Loucy (cell line): ENCODE results near the gene CCDC91.
"Not testable (repeated sequence)": the region's sequence is repeated elsewhere in the genome, so short reads cannot be mapped to it uniquely, and the experiment has no call there.

Source experiments
- H2AFZ ChIP-seq: fragments of 200-600 bp; sonication (generic); 2 replicates; pipeline ENCODE4 v1.6.0; 2016; ENCODE audit warnings: antibody characterized with exemption, mild to moderate bottlenecking, low read length, moderate library complexity
- H3F3A ChIP-seq: fragments of 200-600 bp; 2 replicates; pipeline ENCODE4 v1.6.0; 2016; ENCODE audit warnings: antibody characterized with exemption, low read depth, mild to moderate bottlenecking
- H3K27me3 ChIP-seq: fragments of 200-600 bp; sonication (generic); 2 replicates; pipeline ENCODE4 v1.6.1; 2014; ENCODE audit warnings: low read length, mild to moderate bottlenecking; ENCODE audit not compliant: insufficient read depth, poor library complexity, severe bottlenecking
- H3K36me3 ChIP-seq: fragments of 200-600 bp; sonication (generic); 2 replicates; pipeline ENCODE4 v1.6.1; 2016; ENCODE audit warnings: low read length; ENCODE audit not compliant: insufficient read depth
- H3K4me1 ChIP-seq: fragments of 200-600 bp; sonication (generic); 2 replicates; pipeline ENCODE4 v1.5.1; 2014; ENCODE audit warnings: low read length, mild to moderate bottlenecking; ENCODE audit not compliant: insufficient read depth, poor library complexity, severe bottlenecking
- H3K4me2 ChIP-seq: fragments of 200-600 bp; sonication (generic); 2 replicates; pipeline ENCODE4 v1.6.0; 2014; ENCODE audit warnings: antibody characterized with exemption, low read length, low read depth, mild to moderate bottlenecking; ENCODE audit not compliant: poor library complexity, severe bottlenecking
- H3K4me3 ChIP-seq: fragments of 200-600 bp; sonication (generic); 2 replicates; pipeline ENCODE4 v1.5.1; 2014; ENCODE audit warnings: low read length, mild to moderate bottlenecking, mixed read lengths; ENCODE audit not compliant: poor library complexity, severe bottlenecking
- H3K79me2 ChIP-seq: fragments of 200-600 bp; sonication (generic); 2 replicates; pipeline ENCODE4 v1.6.1; 2014; ENCODE audit warnings: low read length; ENCODE audit not compliant: insufficient read depth
- H3K9ac ChIP-seq: fragments of 200-600 bp; sonication (generic); 2 replicates; pipeline ENCODE4 v1.6.0; 2014; ENCODE audit warnings: mild to moderate bottlenecking, low read depth, low read length, moderate library complexity; ENCODE audit not compliant: poor library complexity, severe bottlenecking
- H3K9me2 ChIP-seq: fragments of 200-600 bp; sonication (generic); replicated peaks from 2 replicates; pipeline ENCODE4 v1.6.1; 2016; ENCODE audit warnings: low read depth, low read length, mixed read lengths
- H3K9me3 ChIP-seq: fragments of 200-600 bp; sonication (generic); 2 replicates; pipeline ENCODE4 v1.6.1; 2014; ENCODE audit warnings: mild to moderate bottlenecking, antibody characterized with exemption, low read length, low read depth; ENCODE audit not compliant: insufficient read depth
- H4K20me1 ChIP-seq: fragments of 200-600 bp; sonication (generic); 2 replicates; pipeline ENCODE4 v1.6.0; 2014; ENCODE audit warnings: antibody characterized with exemption, low read length, mild to moderate bottlenecking; ENCODE audit not compliant: insufficient read depth, poor library complexity, severe bottlenecking
- CTCF ChIP-seq: fragments of 200-600 bp; sonication (generic); conservative IDR thresholded peaks from 2 replicates; pipeline ENCODE4 v1.5.1; 2014; ENCODE audit warnings: mild to moderate bottlenecking, antibody characterized with exemption, low read length
- EZH2phosphoT487 ChIP-seq: fragments of 200-600 bp; IDR thresholded peaks from 2 replicates; pipeline ENCODE4 v1.6.1; 2018; ENCODE audit warnings: antibody characterized with exemption, mild to moderate bottlenecking, moderate library complexity, borderline replicate concordance

CCDC91 gene

GRCh38 chr12:28320353-28320752 lies 130.1 kb downstream of the CCDC91 start:
- Histone ChIP-seq H3K27me3 (no peaks in the 10 kb centered on the region), H3K9me3 (no peaks in the 10 kb centered on the region), H3K9me2 (no peaks in the 10 kb centered on the region), H3K4me1 (no peaks in the 10 kb centered on the region), H3K9ac (no peak overlapping the region), H4K20me1 (no peaks in the 10 kb centered on the region), H3K36me3 (no peaks in the 10 kb centered on the region; the same call in 1 of the 2 replicates), H3K4me2 (no peak overlapping the region), H2AFZ (no peak overlapping the region), H3F3A (no peaks in the 10 kb centered on the region), H3K4me3 (no peak overlapping the region), H3K79me2 (no peaks in the 10 kb centered on the region)
- TF ChIP-seq CTCF = no peak
- TF ChIP-seq EZH2phosphoT487 = no peak

DNA sequence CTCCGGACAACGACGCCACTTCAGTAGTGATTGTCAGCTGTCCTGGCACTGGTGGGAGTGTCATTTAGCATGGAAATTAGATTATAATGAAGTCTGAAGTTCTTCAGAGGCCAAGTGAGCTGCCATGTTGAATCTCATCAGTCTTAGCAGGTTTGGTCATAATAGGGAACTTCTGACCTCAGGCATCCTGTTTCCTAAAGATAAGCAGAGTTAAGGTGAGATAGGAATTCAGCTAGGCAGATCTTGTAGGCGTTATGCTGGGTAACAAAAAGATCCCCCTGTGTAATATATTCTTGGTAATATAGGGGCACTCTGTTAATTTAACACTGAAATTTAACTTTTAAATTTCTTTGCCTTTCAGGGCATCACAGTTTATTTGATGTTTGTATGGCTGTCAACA lies 137.5 kb downstream of the CCDC91 start:
- no peaks in the 10 kb centered on the region for H3K27me3 ChIP-seq
- H2AFZ ChIP-seq = no peak overlapping the region
- no peaks in the 10 kb centered on the region for H3K79me2 ChIP-seq
- no peaks in the 10 kb centered on the region for H3K36me3 ChIP-seq
- no peak overlapping the region for H3K4me2 ChIP-seq
- H3K9ac ChIP-seq = no peak overlapping the region
- no peak overlapping the region for H3K4me3 ChIP-seq
- TF ChIP-seq EZH2phosphoT487 (no peak), CTCF (no peak)
- no peaks in the 10 kb centered on the region for H3K4me1 ChIP-seq
- no peaks in the 10 kb centered on the region; the same call in 1 of the 2 replicates for H3K9me3 ChIP-seq
- H3F3A ChIP-seq = no peaks in the 10 kb centered on the region
- no peaks in the 10 kb centered on the region for H3K9me2 ChIP-seq
- H4K20me1 ChIP-seq = no peaks in the 10 kb centered on the region

DNA sequence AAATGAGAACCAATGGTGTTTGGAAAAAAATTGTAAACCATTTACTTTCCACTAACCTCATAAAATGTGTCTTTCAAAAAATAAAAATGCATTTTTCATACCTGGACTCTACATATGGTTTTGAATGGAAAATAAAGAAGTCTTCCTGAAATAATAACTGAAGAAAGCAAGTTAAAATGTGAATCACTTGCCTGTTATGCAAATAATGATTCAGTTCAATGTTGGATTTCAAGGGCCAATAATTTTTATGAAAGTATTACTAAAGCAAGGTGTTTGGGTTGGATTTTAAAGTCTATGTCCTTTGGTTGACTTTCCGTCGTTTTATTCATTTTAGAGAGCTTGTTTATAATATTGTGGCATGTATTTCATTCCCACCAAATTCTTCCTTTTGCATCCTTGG lies 138.7 kb downstream of the CCDC91 start:
- TF ChIP-seq CTCF = no peak
- no peak for TF ChIP-seq EZH2phosphoT487
- Histone ChIP-seq H3K4me3 (no peak overlapping the region), H3K9ac (no peak overlapping the region), H3K27me3 (no peaks in the 10 kb centered on the region), H3K36me3 (no peaks in the 10 kb centered on the region), H3K4me2 (no peak overlapping the region), H3K9me2 (no peaks in the 10 kb centered on the region), H3F3A (no peaks in the 10 kb centered on the region), H2AFZ (no peak overlapping the region), H3K79me2 (no peaks in the 10 kb centered on the region), H3K9me3 (no peaks in the 10 kb centered on the region; the same call in 1 of the 2 replicates), H3K4me1 (no peaks in the 10 kb centered on the region), H4K20me1 (no peaks in the 10 kb centered on the region)

DNA sequence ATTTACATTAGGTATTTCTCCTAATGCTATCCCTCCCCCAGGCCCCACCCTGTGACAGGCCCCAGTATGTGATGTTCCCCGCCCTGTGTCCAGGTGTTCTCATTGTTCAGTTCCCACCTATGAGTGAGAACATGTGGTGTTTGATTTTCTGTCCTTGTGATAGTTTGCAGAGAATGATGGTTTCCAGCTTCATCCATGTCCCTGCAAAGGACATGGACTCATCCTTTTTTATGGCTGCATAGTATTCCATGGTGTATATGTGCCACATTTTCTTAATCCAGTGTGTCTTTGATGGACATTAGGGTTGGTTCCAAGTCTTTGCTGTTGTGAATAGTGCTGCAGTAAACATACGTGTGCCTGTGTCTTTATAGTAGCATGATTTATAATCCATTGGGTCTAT lies 139.5 kb downstream of the CCDC91 start:
- not testable (repeated sequence) for H3K36me3 ChIP-seq, H3K4me3 ChIP-seq, H3K9ac ChIP-seq, H4K20me1 ChIP-seq, H2AFZ ChIP-seq, H3K4me2 ChIP-seq, H3K79me2 ChIP-seq, H3F3A ChIP-seq, H3K9me2 ChIP-seq, H3K9me3 ChIP-seq, H3K27me3 ChIP-seq, H3K4me1 ChIP-seq

DNA sequence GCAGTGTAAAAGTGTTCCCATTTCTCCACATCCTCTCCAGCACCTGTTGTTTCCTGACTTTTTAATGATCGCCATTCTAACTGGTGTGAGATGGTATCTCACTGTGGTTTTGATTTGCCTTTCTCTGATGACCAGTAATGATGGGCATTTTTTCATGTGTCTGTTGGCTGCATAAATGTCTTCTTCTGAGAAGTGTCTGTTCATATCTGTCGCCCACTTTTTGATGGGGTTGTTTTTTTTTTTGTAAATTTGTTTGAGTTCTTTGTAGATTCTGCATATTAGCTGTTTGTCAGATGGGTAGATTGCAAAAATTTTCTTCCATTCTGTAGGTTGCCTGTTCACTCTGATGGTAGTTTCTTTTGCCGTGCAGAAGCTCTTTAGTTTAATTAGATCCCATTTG lies 140.0 kb downstream of the CCDC91 start:
- not testable (repeated sequence) for H3K4me3 ChIP-seq, H3K4me1 ChIP-seq, H4K20me1 ChIP-seq, H3K9ac ChIP-seq, H3K9me2 ChIP-seq, H3K36me3 ChIP-seq, H3F3A ChIP-seq, H3K79me2 ChIP-seq, H3K9me3 ChIP-seq, H3K27me3 ChIP-seq, H3K4me2 ChIP-seq, H2AFZ ChIP-seq
